AG09319 (cell line): ENCODE results near the gene LTB4R.

Experiments used
- DNase-seq: peaks from one replicate; pipeline ENCODE4 v3.0.0-alpha.2; 2010; ENCODE audit warnings: low read depth; ENCODE audit errors: extremely low read depth
- TF ChIP-seq, protein P1 (sequence below): IDR thresholded peaks from 2 replicates; pipeline ENCODE4 v1.5.1; 2011; ENCODE audit warnings: low read depth, mild to moderate bottlenecking, inconsistent platforms, low read length, moderate library complexity

LTB4R gene

DNA sequence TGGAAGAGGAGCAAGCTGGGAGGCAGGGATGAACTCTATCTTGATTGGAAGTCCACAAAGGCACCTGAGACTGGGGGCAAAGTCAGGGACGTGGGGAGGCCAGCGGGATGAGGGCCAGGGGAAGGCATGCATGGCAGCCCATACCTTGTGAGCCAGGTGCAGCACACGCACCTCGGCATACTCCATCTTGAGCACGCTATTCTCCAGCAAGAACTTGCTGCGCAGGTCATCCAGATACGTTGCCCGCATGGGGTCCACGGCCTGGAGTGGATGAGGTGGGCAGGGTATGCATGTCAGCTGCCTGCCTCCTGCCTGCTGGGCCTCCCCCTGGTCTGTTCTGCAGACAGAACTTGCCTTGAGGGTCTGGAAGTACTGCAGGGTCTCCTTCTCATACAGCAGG, 43.8 kb upstream of the LTB4R start:
- TF ChIP-seq, protein P1, sequence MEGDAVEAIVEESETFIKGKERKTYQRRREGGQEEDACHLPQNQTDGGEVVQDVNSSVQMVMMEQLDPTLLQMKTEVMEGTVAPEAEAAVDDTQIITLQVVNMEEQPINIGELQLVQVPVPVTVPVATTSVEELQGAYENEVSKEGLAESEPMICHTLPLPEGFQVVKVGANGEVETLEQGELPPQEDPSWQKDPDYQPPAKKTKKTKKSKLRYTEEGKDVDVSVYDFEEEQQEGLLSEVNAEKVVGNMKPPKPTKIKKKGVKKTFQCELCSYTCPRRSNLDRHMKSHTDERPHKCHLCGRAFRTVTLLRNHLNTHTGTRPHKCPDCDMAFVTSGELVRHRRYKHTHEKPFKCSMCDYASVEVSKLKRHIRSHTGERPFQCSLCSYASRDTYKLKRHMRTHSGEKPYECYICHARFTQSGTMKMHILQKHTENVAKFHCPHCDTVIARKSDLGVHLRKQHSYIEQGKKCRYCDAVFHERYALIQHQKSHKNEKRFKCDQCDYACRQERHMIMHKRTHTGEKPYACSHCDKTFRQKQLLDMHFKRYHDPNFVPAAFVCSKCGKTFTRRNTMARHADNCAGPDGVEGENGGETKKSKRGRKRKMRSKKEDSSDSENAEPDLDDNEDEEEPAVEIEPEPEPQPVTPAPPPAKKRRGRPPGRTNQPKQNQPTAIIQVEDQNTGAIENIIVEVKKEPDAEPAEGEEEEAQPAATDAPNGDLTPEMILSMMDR, result no peak
- DNase-seq, result no peak

DNA sequence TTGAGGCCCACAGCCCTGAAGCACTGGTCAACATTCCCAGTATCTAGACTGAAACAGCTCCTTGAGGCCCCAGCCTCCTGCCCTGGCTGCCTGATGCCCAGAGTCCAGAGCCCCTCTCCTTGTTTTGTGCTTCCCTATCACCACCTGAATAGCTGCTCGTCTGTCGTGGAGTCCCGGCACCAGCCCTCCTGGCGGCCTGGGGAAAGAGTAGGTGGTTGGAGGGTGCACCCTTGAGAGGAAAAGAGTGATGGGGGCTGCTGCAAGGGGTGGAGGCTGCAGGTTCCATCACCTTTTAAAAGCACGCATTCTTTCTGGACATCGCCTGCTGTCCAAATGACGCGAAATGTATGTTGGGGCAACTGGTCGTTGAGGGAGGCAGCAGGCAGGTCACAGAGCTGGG, 43.1 kb upstream of the LTB4R start:
- no peak for DNase-seq
- TF ChIP-seq, protein P1, result no peak

DNA sequence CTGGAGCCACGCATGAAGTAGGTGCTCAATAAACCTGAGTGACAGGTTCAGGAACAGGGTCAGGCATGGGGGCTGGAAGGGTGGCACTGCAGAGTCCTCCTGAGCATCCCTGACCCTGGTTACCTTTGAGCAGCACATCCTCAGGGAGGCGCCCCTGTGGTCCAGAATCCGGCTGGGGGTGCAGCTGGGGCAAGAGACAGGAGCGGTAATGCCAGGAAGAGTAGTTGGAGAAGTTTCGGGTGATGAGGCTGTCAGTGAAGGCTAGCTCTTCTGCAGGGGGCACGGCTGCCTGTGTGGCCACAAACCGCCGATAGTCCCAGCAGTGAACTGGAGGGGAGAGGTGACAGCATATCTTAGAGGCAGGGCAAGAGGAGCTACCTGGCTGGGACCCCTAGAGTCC, 41.9 kb upstream of the LTB4R start:
- TF ChIP-seq, protein P1, result no peak
- no peak for DNase-seq

DNA sequence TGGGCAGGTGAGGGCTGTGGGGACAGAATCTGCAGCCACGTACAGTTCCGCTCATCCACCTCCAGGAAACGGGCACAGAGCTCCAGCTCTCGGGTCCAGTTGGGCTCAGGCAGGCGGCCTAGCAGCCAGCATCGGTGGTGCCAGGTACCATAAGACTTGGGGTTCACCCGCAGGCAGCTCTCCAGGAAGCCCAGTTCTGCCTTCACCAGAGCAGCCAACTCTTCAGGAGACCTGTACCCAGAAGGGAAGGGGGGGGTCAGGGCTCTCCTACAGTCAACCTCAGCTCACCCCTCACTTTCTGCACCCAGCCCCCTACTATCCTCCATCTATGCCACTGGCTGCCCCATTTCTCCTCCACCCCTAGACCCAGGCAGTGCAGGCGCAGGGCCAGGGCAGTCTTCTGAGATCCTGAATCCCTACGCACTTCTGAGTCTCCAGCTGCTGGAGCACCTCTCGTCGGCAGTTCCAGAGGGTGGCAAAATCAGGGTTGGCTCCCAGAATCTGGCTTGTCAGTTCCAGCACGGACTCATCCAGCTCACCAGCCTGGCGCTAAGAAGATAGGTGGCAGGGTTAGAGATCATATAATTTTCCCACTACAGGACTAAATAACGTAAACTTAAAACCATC, 41.3 kb upstream of the LTB4R start:
- DNase-seq, result no peak
- TF ChIP-seq, protein P1, result no peak

DNA sequence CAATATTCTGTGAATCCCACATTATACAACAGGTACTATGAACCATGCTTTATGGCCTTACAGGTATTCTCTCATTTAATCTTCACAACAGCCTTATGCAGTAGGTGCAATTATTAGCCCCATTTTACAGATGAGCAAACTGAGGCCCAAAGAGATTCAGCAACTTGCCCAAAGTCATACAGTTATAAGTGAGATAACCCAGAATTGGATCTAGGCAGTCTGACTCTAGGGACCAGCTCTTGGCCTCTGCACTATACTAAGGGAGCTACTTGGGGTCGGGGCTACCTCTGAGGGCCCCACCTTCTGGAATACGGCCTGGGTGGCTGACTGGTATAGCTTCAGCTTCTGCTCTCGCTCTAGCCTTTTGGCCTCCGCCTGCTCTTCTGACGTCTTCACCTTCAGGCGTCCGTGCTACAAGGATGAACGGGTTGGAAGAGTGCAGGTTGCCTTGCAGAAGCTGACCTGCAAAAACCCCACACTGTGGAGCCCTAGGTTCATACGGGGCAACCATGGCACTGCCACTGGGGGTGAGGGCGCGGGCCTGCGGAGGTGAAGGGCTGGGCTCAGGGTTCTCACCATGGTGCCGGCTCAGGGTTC, 40.7 kb upstream of the LTB4R start:
- no peak for DNase-seq
- TF ChIP-seq, protein P1, result no peak

- TF ChIP-seq, protein P1, result peak; percentile 73
- peak; percentile 57 for DNase-seq
Measured at GRCh38 chr14:24271134-24271833, 40.0 kb upstream of the LTB4R start, which contains the start of gene RABGGTA. TSS of gene RABGGTA (minus strand) at chr14:24271597. CDS start at chr14:24271115, 482 bp downstream.

GRCh38 chr14:24271834-24272263, 39.5 kb upstream of the LTB4R start:
- DNase-seq, result no peak

More at GRCh38 chr14:24271834-24272263, 39.5 kb upstream of the LTB4R start:
- TF ChIP-seq, protein P1, result no peak
